Activated CD8-positive, alpha-beta memory T cell treated with anti-CD3 and anti-CD28 coated beads, Interleukin-2, amount 50 U/mL, for 4 hours (primary cell): ENCODE results near the gene TRIP11.

Source experiments
- DNase-seq: peaks from one replicate; pipeline ENCODE4 v3.0.0-alpha.2; 2020

Gene TRIP11

GRCh38 chr14:92009604-92010003 lies 30.3 kb downstream of the TRIP11 start:
- no peak for DNase-seq

DNA sequence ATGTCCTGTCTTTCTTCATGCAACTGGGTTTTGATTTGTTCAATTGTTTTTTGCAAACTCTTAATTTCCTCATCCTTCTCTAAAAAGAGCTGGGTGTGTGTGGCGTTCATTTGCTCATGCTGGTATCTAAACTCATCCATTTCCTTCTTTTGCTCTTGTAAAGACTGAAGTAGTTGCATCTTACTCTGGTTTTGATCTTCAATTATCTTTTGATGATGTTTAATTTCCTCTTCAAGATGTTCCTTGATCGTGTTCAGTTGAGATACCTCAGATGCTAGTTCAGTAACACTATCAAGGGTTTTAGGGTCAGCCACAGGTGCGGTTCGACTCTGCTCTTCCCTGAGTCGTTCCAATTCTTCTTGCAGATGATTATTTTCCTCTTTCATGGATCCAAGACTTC lies 34.8 kb downstream of the TRIP11 start:
- DNase-seq = no peak

DNA sequence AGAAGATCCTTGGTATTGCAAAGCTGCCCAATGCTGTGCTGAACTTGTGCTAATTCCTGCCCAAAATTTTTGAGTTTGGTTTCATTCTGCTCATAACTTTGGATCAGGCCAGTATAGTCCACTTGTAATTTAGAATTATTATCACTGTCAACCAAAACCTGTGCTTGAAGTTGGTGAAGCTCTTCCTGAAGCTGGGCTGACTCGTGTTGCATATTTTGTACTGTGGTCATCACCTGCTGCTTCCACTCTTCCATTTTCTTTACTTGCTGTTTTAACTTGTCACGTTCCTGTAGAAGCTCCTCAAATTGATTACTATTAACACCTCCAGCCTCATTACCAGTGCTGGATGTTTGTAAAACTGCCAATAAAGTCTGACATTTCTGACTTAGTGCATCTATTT lies 35.8 kb downstream of the TRIP11 start:
- no peak for DNase-seq

GRCh38 chr14:91998667-91999570 lies 40.9 kb downstream of the TRIP11 start:
- no peak for DNase-seq

DNA sequence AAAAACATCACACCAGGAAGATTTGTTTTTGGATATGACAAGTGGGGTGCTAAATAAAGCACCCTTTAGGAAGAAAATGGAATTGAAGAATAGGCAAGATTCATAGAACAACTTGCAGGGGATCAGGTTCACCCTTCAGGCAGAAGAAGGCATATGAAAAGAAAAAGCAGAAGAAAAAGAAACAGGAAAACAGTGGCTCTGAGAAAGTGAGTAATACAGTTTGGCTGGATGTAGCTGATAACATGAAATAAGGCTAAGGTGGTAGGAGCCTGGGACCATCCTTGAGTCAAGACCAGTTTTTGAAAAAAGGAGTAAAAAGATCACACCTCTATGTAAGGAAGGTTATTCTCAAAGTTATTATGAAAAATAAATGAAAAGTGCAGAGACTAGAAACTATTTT lies 42.4 kb downstream of the TRIP11 start:
- no peak for DNase-seq

DNA sequence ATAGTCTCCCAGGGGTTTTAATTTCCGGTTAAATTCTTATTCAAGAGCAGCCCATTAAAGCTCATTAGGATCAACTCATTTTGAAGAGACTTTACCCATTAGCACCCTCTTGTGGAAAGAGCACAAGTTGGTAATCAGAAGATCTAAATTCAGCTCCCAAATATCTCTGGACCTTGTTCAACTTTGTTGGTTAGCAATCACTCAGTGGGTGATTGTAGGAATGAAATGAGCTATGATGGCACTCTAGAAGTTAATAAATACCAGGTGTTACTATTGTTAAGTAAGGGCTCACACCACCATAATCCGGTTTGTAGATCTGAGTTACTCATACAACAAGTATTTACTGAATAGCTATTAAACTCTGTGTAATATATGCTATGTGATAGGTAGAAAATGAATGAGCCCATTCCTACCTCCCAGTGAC lies 42.9 kb downstream of the TRIP11 start:
- no peak for DNase-seq

DNA sequence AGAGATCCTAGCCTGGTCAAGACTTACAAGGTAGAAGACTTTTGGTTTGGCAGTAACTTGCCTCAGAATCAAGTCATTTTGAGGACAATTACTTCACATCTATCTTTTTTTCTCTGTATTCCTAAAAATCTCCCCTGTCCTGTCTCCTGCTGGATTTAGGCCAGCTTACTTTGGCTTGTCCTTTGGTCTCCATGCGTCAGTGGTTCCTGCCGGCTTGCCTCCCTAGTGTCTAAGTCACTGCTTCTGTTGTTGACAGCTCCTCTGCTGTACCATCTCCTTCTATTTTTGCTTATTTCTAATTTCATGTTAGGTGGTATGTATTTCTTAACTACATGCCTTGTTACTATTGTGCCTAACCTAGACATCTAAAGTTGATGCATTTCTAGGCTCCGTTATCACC lies 52.7 kb downstream of the TRIP11 start:
- DNase-seq = no peak

- DNase-seq = no peak
These were observed 54.2 kb downstream of the TRIP11 start for GRCh38 chr14:91985521-91986255.

DNA sequence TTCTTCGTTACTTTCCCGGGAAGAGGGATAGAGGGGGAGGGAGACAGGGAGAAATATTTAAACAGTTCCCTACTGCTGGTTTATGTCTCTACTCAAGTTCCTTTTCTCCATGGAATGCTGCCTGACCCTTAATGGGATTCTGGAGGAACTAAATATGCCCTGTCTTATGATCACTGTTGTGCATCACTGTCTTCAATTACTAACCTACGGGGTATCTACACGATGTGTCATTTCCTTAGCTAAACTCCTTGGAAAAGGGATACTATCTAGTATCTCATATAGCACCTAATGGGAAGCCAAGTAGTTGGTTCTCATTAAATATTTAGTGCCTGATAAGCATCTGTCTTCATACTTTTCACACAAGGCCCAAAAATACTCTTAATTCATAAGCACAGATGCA lies 54.9 kb downstream of the TRIP11 start:
- no peak for DNase-seq

GRCh38 chr14:91983588-91983987 lies 56.3 kb downstream of the TRIP11 start:
- DNase-seq = no peak

- DNase-seq = no peak
These were observed 59.7 kb downstream of the TRIP11 start for GRCh38 chr14:91980157-91980556.

- DNase-seq = no peak
These were observed 62.0 kb downstream of the TRIP11 start for GRCh38 chr14:91977884-91978283.

DNA sequence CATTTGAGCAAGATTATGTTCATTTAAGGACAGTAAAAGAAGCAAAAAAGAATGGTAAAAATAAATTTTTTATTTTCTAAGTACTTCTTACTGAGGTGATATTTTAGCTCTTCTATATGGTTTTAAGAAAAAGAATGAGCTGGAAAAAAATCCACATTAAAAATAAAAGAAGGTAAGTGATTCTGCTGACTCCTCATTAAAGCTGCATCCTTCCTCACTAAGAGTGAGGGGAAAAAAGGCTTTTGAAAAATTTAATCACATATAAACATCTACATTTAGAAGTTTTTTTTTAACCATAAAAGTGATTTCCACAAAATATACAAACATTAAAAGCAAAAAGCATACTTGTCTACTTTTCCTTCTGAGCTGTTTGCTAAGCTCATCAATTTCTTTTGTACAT lies 64.1 kb downstream of the TRIP11 start:
- DNase-seq = no peak

- DNase-seq = no peak
These were observed 68.6 kb downstream of the TRIP11 start for GRCh38 chr14:91971188-91971778.

- peak; percentile 22 for DNase-seq
These were observed 71.6 kb downstream of the TRIP11 start for GRCh38 chr14:91968280-91968679.

DNA sequence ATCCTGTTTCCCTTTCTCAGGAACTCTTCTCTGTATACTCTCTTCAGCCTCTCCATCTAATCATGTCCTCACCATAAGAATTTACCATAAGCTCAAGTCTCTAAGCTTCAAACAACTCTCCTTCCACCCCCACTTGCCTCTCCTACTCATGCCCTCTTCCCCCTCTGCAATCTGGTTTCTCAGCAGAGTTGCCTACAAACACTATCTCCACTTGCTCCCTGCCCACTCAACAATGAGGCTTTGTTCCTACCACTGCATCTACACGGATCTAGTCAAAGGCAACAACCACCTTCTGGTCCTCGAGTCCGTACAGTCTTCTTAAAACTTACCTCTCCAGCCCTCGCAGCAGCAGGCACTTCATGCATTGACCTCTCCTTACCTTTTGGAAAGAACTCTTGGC lies 75.1 kb downstream of the TRIP11 start:
- DNase-seq = no peak

DNA sequence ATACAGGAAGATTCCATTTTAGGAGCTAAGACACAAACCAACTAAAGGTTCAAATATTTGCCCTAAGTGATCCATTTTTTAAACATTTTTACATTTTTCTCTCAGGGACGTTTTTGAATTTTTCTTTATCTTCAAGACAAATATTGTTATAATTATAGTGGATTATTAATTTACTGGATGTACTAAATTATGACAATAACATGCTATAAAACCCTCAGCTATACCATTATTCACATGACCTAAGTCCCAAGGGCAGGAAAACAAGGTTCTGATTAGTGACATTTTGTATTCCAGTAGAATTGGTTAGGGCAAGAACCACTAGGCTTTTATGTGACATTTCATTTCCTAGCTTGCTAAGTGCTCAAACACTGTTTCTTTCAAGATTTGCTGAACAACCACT lies 75.8 kb downstream of the TRIP11 start:
- no peak for DNase-seq

GRCh38 chr14:91963465-91963864 lies 76.4 kb downstream of the TRIP11 start:
- no peak for DNase-seq

DNA sequence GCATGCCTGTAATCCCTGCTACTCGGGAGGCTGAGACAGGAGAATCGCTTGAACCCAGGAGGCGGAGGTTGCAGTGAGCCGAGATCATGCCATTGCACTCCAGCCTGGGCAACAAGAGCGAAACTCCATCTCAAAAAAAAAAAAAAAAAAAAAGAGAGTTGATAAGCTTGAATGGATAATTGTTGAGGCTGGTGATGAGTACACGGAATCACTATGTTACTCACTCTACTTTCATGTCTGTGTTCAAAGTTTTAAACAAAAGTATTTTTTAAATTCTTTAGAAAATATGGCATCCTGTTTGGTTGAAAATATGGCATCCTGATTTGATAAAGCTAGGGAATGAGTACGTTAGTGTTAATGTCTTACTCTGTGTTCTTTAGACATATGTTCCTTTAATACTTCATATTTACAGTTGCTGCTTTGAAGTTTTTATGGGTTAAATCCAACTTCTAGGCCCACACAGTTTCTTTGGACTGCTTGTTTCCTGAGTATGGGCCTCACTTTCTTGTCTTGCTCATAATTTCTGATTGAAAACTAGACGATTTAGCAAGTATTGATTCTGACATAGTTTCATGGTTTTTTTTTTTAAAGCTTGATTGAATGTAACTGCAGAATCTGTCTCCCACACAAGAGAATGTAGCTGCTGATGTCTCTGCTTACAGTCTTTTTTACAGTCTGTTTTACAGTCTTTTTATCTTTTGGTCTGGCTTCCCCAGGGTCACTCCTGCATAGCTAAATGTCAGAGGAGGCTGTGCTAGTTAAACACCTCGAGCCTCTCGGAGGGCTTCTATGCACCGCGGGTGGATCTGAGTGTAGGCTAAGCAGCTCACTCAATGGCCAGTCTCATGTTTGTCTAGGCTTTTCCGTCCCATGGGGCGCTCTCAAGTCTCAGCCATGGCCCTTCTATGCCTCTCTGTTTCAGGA lies 78.3 kb downstream of the TRIP11 start:
- DNase-seq = no peak

DNA sequence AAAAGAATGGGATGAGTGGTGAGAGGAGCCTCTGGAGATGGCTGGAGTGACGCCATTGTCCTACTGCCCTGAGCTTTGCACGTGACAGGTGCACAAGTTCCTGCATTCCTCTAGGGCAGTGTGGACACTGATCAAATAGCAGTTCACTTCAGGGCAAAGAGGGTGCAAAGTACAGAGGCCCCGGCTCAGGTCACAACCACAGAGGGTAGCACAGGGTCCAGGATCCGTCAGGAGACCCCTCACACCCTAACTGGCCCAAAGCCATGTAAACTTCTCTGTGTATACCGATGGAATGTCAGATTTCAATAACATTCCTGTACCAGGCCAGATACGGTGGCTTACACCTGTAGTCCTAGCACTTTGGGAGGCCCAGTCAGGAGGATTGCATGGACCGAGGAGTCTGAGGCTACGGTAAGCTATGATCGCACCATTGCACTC lies 82.0 kb downstream of the TRIP11 start:
- no peak for DNase-seq

- DNase-seq = no peak
These were observed 83.2 kb downstream of the TRIP11 start for GRCh38 chr14:91956616-91957015.

- DNase-seq = no peak
These were observed 84.7 kb downstream of the TRIP11 start for GRCh38 chr14:91955168-91955567.
